ENCODE measurements around the gene FURIN. TPM values are rescaled to one million over a fixed set of nuclear protein-coding genes. Genes with fewer than 3 reads are reported as not detected.
A peak's percentile ranks its signal among the peaks of the same experiment; 100 is the strongest.
"Not testable (repeated sequence)": the region's sequence is repeated elsewhere in the genome, so short reads cannot be mapped to it uniquely, and the experiment has no call there.

FURIN gene
- total RNA-seq, 1 experiment from 2014 or later: 35.1 TPM

DNA sequence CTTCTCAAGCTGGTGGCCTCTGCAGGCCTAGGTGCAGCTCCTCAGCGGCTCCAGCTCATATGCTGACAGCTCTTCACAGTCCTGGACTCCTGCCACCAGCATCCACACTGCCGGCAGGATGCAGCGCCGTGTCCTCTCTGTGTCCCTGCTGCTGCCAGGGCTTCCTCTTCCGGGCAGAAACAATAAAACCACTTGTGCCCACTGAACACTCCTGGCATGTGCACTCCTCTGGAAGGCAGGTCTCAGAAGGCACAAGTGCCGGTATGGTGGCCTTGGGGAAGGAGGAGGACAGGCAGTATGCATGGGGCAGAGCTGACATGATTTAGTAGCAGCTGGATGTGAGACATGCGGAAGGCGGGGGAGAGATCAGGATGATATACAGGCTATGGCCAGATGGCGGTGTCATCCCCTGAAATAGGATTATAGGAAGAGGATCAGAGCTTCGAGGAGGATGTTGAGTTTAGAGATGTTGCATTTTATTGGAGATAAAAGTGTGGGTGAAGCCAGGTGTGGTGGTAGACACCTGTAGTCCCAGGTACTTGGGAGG, 27.3 kb downstream of the FURIN start:
- no peaks in the 10 kb centered on the region; a peak in 1 of 5 replicates for H3K9me3 Mint-ChIP-seq
- no peaks in the 10 kb centered on the region for H3K23me2 ChIP-seq (ENCODE audit: insufficient read length, low read depth, low read length, poor library complexity, severe bottlenecking)
- H3K79me2 ChIP-seq (ENCODE audit: insufficient read depth, low read length): no peaks in the 10 kb centered on the region
- no peak overlapping the region for H3K4ac ChIP-seq (ENCODE audit: low read depth, low read length)
- H3K27me3 ChIP-seq (ENCODE audit: insufficient read depth, low read length): no peaks in the 10 kb centered on the region
- H3K4me2 ChIP-seq (ENCODE audit: insufficient read depth, insufficient read length, low read length): no peak overlapping the region
- no peak overlapping the region for H2AFZ ChIP-seq (ENCODE audit: low read length)
- H2BK5ac ChIP-seq (ENCODE audit: insufficient read length, low read length): no peak overlapping the region
- H3K27ac ChIP-seq (ENCODE audit: insufficient read length, low read depth, low read length): no peak overlapping the region
- H4K20me1 ChIP-seq (ENCODE audit: control insufficient read depth, insufficient read depth, insufficient read length): no peaks in the 10 kb centered on the region
- WGBS (ENCODE audit: extremely low coverage, insufficient read length, low lambda C conversion rate): no CpG with 5 or more reads among the region's 10 CpGs
- no peak overlapping the region for H2AK5ac ChIP-seq (ENCODE audit: insufficient read length, low read length)
- peaks cover 4% of the 10 kb centered on the region for H3K27me3 Mint-ChIP-seq (ENCODE audit: low read depth)
- no peak overlapping the region for H3T11ph ChIP-seq (ENCODE audit: low read length)
- H2BK120ac ChIP-seq (ENCODE audit: low read depth, low read length, poor library complexity, severe bottlenecking): no peak overlapping the region
- H3K23ac ChIP-seq (ENCODE audit: insufficient read length, low read depth, low read length): no peak overlapping the region
- no peak for DNase-seq
- no peaks in the 10 kb centered on the region for H3K79me1 ChIP-seq (ENCODE audit: insufficient read depth, low read depth, low read length, poor library complexity, severe bottlenecking)
- H3K9me3 ChIP-seq (ENCODE audit: control insufficient read depth, low read depth, low read length): no peaks in the 10 kb centered on the region
- H3K18ac ChIP-seq (ENCODE audit: insufficient read length, low read depth, low read length): no peak overlapping the region
- no peak overlapping the region for H3K56ac ChIP-seq (ENCODE audit: insufficient read length, low read depth, low read length)
- H3K4me1 ChIP-seq (ENCODE audit: insufficient read depth, low read length): no peaks in the 10 kb centered on the region; the same call in 1 of the 2 replicates
- no peaks in the 10 kb centered on the region for H3K4me1 Mint-ChIP-seq
- no peak overlapping the region for H2BK20ac ChIP-seq (ENCODE audit: low read depth, low read length, poor library complexity, severe bottlenecking)
- H3K9ac ChIP-seq (ENCODE audit: extremely low read depth, insufficient read length, low read length): no peak overlapping the region
- peaks cover 4 to 10% (median 8%) of the 10 kb centered on the region in 3 experiments; a peak in 6 of 7 replicates for H3K36me3 Mint-ChIP-seq (ENCODE audit: insufficient read depth in 1 of 3, low read depth in 3 of 3)
- H3K27ac Mint-ChIP-seq: peak overlapping the region in 1 of 3 experiments; percentile 16; a peak in 1 of 7 replicates
- no peak overlapping the region for H2BK15ac ChIP-seq (ENCODE audit: low read depth, low read length)
- H3K4me3 Mint-ChIP-seq: no peak overlapping the region
- no peak overlapping the region for H4K91ac ChIP-seq (ENCODE audit: insufficient read length, low read depth, low read length)
- H4K5ac ChIP-seq (ENCODE audit: insufficient read length, low read depth, low read length): no peak overlapping the region
- H3K14ac ChIP-seq (ENCODE audit: insufficient read depth, low read length): no peak overlapping the region
- TF ChIP-seq, protein P1, sequence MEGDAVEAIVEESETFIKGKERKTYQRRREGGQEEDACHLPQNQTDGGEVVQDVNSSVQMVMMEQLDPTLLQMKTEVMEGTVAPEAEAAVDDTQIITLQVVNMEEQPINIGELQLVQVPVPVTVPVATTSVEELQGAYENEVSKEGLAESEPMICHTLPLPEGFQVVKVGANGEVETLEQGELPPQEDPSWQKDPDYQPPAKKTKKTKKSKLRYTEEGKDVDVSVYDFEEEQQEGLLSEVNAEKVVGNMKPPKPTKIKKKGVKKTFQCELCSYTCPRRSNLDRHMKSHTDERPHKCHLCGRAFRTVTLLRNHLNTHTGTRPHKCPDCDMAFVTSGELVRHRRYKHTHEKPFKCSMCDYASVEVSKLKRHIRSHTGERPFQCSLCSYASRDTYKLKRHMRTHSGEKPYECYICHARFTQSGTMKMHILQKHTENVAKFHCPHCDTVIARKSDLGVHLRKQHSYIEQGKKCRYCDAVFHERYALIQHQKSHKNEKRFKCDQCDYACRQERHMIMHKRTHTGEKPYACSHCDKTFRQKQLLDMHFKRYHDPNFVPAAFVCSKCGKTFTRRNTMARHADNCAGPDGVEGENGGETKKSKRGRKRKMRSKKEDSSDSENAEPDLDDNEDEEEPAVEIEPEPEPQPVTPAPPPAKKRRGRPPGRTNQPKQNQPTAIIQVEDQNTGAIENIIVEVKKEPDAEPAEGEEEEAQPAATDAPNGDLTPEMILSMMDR (conservative IDR thresholded peaks at IDR 0.05): peak; percentile 40
- no peak overlapping the region for H4K8ac ChIP-seq (replicated peaks; ENCODE audit: insufficient read length, low read depth, low read length)
- H2BK12ac ChIP-seq (ENCODE audit: insufficient read length, low read depth, low read length): no peak overlapping the region

- not testable (repeated sequence) for H3K27ac Mint-ChIP-seq; H4K20me1 ChIP-seq (ENCODE audit: control insufficient read depth, insufficient read depth, insufficient read length); DNase-seq; H3K27ac ChIP-seq (ENCODE audit: insufficient read length, low read depth, low read length); H2BK20ac ChIP-seq (ENCODE audit: low read depth, low read length, poor library complexity, severe bottlenecking); H2AK5ac ChIP-seq (ENCODE audit: insufficient read length, low read length); H3K23ac ChIP-seq (ENCODE audit: insufficient read length, low read depth, low read length); H4K91ac ChIP-seq (ENCODE audit: insufficient read length, low read depth, low read length); H3K14ac ChIP-seq (ENCODE audit: insufficient read depth, low read length); H3K23me2 ChIP-seq (ENCODE audit: insufficient read length, low read depth, low read length, poor library complexity, severe bottlenecking); H3K9ac ChIP-seq (ENCODE audit: extremely low read depth, insufficient read length, low read length); H2AFZ ChIP-seq (ENCODE audit: low read length); H3K9me3 ChIP-seq (ENCODE audit: control insufficient read depth, low read depth, low read length); H3K79me2 ChIP-seq (ENCODE audit: insufficient read depth, low read length); H2BK120ac ChIP-seq (ENCODE audit: low read depth, low read length, poor library complexity, severe bottlenecking); H3K9me3 Mint-ChIP-seq; H2BK5ac ChIP-seq (ENCODE audit: insufficient read length, low read length); H3K56ac ChIP-seq (ENCODE audit: insufficient read length, low read depth, low read length); H3K4ac ChIP-seq (ENCODE audit: low read depth, low read length); H3K4me2 ChIP-seq (ENCODE audit: insufficient read depth, insufficient read length, low read length); H3K4me1 ChIP-seq (ENCODE audit: insufficient read depth, low read length); H2BK15ac ChIP-seq (ENCODE audit: low read depth, low read length); H3K18ac ChIP-seq (ENCODE audit: insufficient read length, low read depth, low read length); H3K27me3 ChIP-seq (ENCODE audit: insufficient read depth, low read length); H3T11ph ChIP-seq (ENCODE audit: low read length); H4K8ac ChIP-seq (replicated peaks; ENCODE audit: insufficient read length, low read depth, low read length); H2BK12ac ChIP-seq (ENCODE audit: insufficient read length, low read depth, low read length); H3K4me3 Mint-ChIP-seq; H3K79me1 ChIP-seq (ENCODE audit: insufficient read depth, low read depth, low read length, poor library complexity, severe bottlenecking); H4K5ac ChIP-seq (ENCODE audit: insufficient read length, low read depth, low read length)
- 100% methylated on average over 1 of the region's 14 CpGs for WGBS (ENCODE audit: extremely low coverage, insufficient read length, low lambda C conversion rate)
- Mint-ChIP-seq H3K36me3 (ENCODE audit: insufficient read depth in 1 of 3, low read depth in 3 of 3) (peaks cover 3 to 10% (median 7%) of the 10 kb centered on the region in 3 experiments), H3K27me3 (ENCODE audit: low read depth) (peaks cover 13% of the 10 kb centered on the region), H3K4me1 (peaks cover 11 to 12% of the 10 kb centered on the region in 2 experiments)
These were observed 28.8 kb downstream of the FURIN start for GRCh38 chr15:90897131-90897655.
